CD8-positive, alpha-beta memory T cell (primary cell): ENCODE results near the gene PLEKHG2. TPM values are rescaled to one million over a fixed set of nuclear protein-coding genes. Genes with fewer than 3 reads are reported as not detected.

Experiments
- CTCF ChIA-PET: fragments of 350-600 bp; sonication (Branson Sonifier 250); formaldehyde crosslinking; loops from one replicate; lab custom pipeline; 2021; ENCODE audit warnings: antibody characterized with exemption; lab: Charles Lee
- POLR2A ChIA-PET: fragments of 350-600 bp; sonication (Branson Sonifier 250); formaldehyde crosslinking; loops from one replicate; lab custom pipeline; 2021; ENCODE audit warnings: antibody characterized with exemption; lab: Charles Lee
- DNase-seq, 5 donors: peaks; one replicate each; pipeline versions ENCODE4 v3.0.0 to v3.0.0-alpha.2; 2020 to 2022; ENCODE audit warnings: mixed read lengths in 1 of 5
- H3K27ac ChIP-seq: one replicate; pipeline ENCODE4 v1.7.0; 2013; ENCODE audit warnings: low read depth, mild to moderate bottlenecking, low read length, moderate library complexity
- H3K27me3 ChIP-seq: 2 replicates; pipeline ENCODE4 v1.7.0; 2013; ENCODE audit warnings: low read length, mild to moderate bottlenecking; ENCODE audit not compliant: insufficient read depth, poor library complexity, severe bottlenecking
- H3K36me3 ChIP-seq: 2 replicates; pipeline ENCODE4 v1.7.0; 2013; ENCODE audit warnings: mild to moderate bottlenecking, low read length, moderate library complexity; ENCODE audit not compliant: insufficient read depth
- H3K4me1 ChIP-seq: 2 replicates; pipeline ENCODE4 v1.7.0; 2013; ENCODE audit warnings: mild to moderate bottlenecking, low read length, moderate library complexity; ENCODE audit not compliant: insufficient read depth
- H3K4me3 ChIP-seq: 2 replicates; pipeline ENCODE4 v1.7.0; 2013; ENCODE audit warnings: mild to moderate bottlenecking, low read length
- H3K9me3 ChIP-seq: 2 replicates; pipeline ENCODE4 v1.7.0; 2013; ENCODE audit warnings: mild to moderate bottlenecking, low read length
- H3K27ac Mint-ChIP-seq, 8 donors: one replicate each; pipeline ENCODE4 v1.8.0; 2020 to 2021; ENCODE audit warnings: mixed read lengths in 8 of 8, mild to moderate bottlenecking in 6 of 8, inconsistent platforms in 3 of 8, moderate library complexity in 3 of 8
- H3K27me3 Mint-ChIP-seq, 2 donors: one replicate each; pipeline ENCODE4 v1.8.0; 2020 to 2021; ENCODE audit warnings: mixed read lengths in 2 of 2, mild to moderate bottlenecking in 1 of 2, moderate library complexity in 1 of 2
- H3K36me3 Mint-ChIP-seq, 3 donors: one replicate each; pipeline ENCODE4 v1.8.0; 2020 to 2021; ENCODE audit warnings: mixed read lengths in 3 of 3, inconsistent platforms in 1 of 3, mild to moderate bottlenecking in 1 of 3
- H3K4me1 Mint-ChIP-seq, 3 donors: one replicate each; pipeline ENCODE4 v1.8.0; 2020 to 2021; ENCODE audit warnings: mixed read lengths in 3 of 3, inconsistent platforms in 1 of 3, mild to moderate bottlenecking in 1 of 3
- H3K4me3 Mint-ChIP-seq, 7 donors: one replicate each; pipeline ENCODE4 v1.8.0; 2020 to 2021; ENCODE audit warnings: mixed read lengths in 7 of 7, mild to moderate bottlenecking in 6 of 7, moderate library complexity in 4 of 7, inconsistent platforms in 2 of 7
- H3K9me3 Mint-ChIP-seq, 5 donors: one replicate each; pipeline ENCODE4 v1.8.0; 2020 to 2022; ENCODE audit warnings: mixed read lengths in 5 of 5, mild to moderate bottlenecking in 3 of 5, moderate library complexity in 2 of 5, inconsistent platforms in 1 of 5
- polyA plus RNA-seq: library from polyadenylated mRNA; unstranded; fragments of 300-500 nt; fragmentation: Illumina TruSeq; gene quantifications from one replicate; pipeline ENCODE4 v1.2.3, GENCODE V29; 2021
- total RNA-seq, 2 experiments: library from RNA; stranded (reverse); gene quantifications; one replicate each; pipeline ENCODE4 v1.2.3, GENCODE V29; 2021

The PLEKHG2 gene
- total and polyA plus RNA-seq, 3 experiments from 2014 or later: 4.0 to 36.4 (median 35.2) TPM

DNA sequence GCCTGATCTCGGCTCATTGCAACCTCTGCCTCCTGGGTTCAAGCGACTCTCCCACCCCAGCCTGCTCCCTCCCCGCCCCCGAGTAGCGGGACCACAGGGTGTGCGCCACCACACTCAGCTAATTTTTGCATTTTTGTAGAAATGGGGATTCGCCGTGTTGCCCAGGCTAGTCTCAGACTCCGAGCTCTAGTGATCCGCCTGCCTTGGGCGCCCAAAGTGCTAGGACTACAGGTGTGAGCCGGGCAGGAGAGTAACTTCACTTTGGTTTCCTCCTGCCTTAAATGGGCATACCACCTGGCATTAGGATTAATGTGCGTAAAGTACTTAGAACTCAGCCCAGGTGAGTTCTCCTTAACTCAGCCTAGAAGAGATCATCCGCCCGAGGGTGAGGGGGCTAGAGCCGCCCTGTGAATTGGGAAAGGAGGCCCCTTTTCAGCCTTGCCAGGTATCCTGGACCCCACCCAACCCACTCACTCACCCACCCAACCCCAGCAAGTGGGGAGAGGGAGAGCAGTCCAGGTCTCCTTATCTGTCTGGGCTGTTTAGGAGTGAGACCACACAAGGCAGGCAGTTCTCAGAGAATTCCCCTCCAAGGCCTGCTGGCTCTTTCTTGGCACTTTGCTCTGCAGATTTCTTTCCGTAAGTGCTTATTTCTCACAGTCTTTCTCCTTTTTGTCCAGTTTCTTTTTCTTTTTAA lies 7.1 kb upstream of the PLEKHG2 start:
- H3K27ac Mint-ChIP-seq: peak overlapping the region; percentile 94 to 100 (median 99)
- no peaks in the 10 kb centered on the region for H3K27me3 ChIP-seq
- peaks cover 13 to 32% (median 13%) of the 10 kb centered on the region in 3 donors for H3K36me3 Mint-ChIP-seq
- ChIA-PET CTCF (interaction anchor here (4.2 kb wide), 1 partner anchor 8 kb away, joined by 70 read pairs; no protein-coding TSS in a partner anchor), POLR2A (interaction anchor here (0.6 to 4.3 kb wide), 3 partner anchors 8 to 118 kb away, joined by 3 to 96 read pairs (median 5); no protein-coding TSS in a partner anchor)
- H3K4me1 Mint-ChIP-seq: peaks cover 46 to 67% (median 57%) of the 10 kb centered on the region in 3 donors
- H3K4me1 ChIP-seq: peaks cover 60% of the 10 kb centered on the region
- peak overlapping the region; percentile 46 to 94 (median 92) for H3K4me3 Mint-ChIP-seq
- peak overlapping the region; percentile 85 for H3K27ac ChIP-seq
- DNase-seq: peak in 1 of 5 donors; percentile 53
- peaks cover 0 to 15% (median 6%) of the 10 kb centered on the region in 5 donors for H3K9me3 Mint-ChIP-seq
- H3K36me3 ChIP-seq: peaks cover 14% of the 10 kb centered on the region
- H3K4me3 ChIP-seq: peak overlapping the region; percentile 45
- H3K27me3 Mint-ChIP-seq: peaks cover 0 to 31% of the 10 kb centered on the region in 2 donors
- no peaks in the 10 kb centered on the region for H3K9me3 ChIP-seq

DNA sequence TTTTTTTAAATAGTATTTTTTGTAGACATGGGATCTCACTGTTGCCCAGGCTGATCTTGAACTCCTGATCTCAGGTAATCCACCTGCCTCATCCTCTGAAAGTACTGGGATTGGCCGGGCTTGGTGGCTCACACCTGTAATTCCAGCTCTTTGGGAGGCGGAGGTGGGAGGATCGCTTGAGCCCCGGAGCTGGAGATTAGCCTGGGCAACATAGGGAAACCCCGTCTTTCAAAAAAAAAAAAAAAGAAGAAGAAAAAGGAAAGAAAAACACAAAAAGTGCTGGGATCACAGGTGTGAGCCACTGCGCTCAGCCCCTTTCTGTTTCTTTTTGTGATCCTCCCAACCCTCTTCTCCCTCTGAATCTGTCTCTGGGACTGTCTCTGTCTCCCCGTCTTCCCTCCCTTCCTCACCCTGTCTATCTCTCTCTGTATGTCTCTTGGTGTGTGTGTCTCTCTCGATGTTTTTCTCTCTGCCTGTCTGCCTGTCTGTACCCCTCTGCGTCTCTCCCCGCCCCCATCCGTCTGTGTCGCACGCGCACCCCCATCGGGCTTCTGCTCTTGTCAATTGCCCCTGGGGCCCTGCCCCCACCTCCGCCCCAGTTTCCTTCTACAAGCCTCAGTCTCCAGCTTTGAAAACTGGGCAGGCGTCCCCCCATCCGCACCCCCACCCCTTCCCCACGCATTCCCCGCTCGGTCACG lies 6.4 kb upstream of the PLEKHG2 start:
- peak overlapping the region; percentile 89 to 96 (median 92) for H3K4me3 Mint-ChIP-seq
- no peaks in the 10 kb centered on the region for H3K27me3 ChIP-seq
- H3K9me3 Mint-ChIP-seq: peaks cover 0 to 19% (median 8%) of the 10 kb centered on the region in 5 donors
- peak; percentile 73 to 97 (median 87) for DNase-seq
- H3K9me3 ChIP-seq: no peaks in the 10 kb centered on the region
- H3K27ac ChIP-seq: peak overlapping the region; percentile 85
- peaks cover 0 to 31% of the 10 kb centered on the region in 2 donors for H3K27me3 Mint-ChIP-seq
- peaks cover 60% of the 10 kb centered on the region for H3K4me1 ChIP-seq
- H3K27ac Mint-ChIP-seq: peak overlapping the region; percentile 94 to 100 (median 99)
- peaks cover 13 to 35% (median 13%) of the 10 kb centered on the region in 3 donors for H3K36me3 Mint-ChIP-seq
- H3K4me1 Mint-ChIP-seq: peaks cover 50 to 67% (median 59%) of the 10 kb centered on the region in 3 donors
- ChIA-PET CTCF (interaction anchor here (4.2 kb wide), 1 partner anchor 9 kb away, joined by 70 read pairs; no protein-coding TSS in a partner anchor), POLR2A (interaction anchor here (0.7 to 4.3 kb wide), 5 partner anchors 8 to 536 kb away, joined by 3 to 96 read pairs (median 3); partner anchors contain the start of genes MED29, PAF1 and SAMD4B)
- H3K36me3 ChIP-seq: peaks cover 14% of the 10 kb centered on the region
- H3K4me3 ChIP-seq: peak overlapping the region; percentile 83

DNA sequence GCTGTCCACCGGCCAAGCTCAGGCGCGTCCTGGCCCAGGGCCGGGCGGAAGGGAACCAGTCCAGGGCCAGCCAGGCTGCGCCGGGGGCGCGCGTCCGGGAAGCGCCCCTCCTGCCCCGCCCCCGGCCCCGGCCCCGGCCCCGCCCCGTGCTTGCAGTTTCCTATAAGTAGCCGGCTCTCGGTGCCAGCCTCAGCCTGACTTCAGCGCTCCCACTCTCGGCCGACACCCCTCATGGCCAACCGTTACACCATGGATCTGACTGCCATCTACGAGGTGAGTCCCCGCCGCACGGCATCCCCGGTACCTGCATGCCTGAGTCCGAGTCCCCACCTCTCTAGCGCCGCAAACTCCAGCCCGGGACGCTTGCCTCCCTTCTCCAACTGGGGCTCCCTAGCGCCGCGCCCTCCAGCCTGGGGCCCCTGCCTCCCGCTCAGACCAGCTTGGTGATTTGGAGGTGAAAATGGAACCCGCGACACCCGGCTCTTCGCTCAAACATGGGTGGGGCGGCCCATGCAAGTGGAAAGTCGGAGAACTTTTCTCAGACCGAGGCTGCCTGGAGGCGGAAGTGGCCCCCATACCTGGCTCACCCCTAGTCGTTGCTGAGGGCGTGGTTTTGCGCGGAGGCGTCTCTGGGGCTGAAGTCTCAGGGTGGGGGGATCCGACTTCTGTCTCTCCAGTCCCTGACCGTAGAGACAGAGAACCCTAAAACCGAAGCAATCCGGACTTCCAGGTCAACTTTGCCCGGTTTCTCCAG lies 5.6 kb upstream of the PLEKHG2 start, which contains the start of gene ZFP36:
TSS of gene ZFP36 (plus strand) at position 192 of the 754 bp plus-strand sequence. CDS start at position 250, 58 bp downstream.
- peak; percentile 86 to 94 (median 87) for DNase-seq
- Mint-ChIP-seq H3K4me3 (peak within 1 kb of the TSS; percentile 89 to 96 (median 92)), H3K36me3 (peaks cover 13 to 41% (median 13%) of the 10 kb centered on the region in 3 donors), H3K27ac (peak within 1 kb of the TSS; percentile 96 to 100 (median 100)), H3K4me1 (peaks cover 50 to 67% (median 59%) of the 10 kb centered on the region in 3 donors), H3K9me3 (peaks cover 0 to 21% (median 8%) of the 10 kb centered on the region in 5 donors), H3K27me3 (peaks cover 0 to 36% of the 10 kb centered on the region in 2 donors)
- Histone ChIP-seq H3K27ac (peak within 1 kb of the TSS; percentile 97), H3K4me1 (peaks cover 60% of the 10 kb centered on the region), H3K36me3 (peaks cover 14% of the 10 kb centered on the region), H3K9me3 (no peaks in the 10 kb centered on the region), H3K4me3 (peak within 1 kb of the TSS; percentile 83), H3K27me3 (no peaks in the 10 kb centered on the region)
- ChIA-PET CTCF (interaction anchor here (1.3 to 4.2 kb wide), 3 partner anchors 10 to 284 kb away, joined by 4 to 70 read pairs (median 7); partner anchors contain the start of genes MED29 and PAF1), POLR2A (interaction anchor here (1.0 to 4.3 kb wide), 6 partner anchors 9 to 535 kb away, joined by 3 to 96 read pairs (median 12); partner anchors contain the start of genes MED29, PAF1, RPS16 and SAMD4B)

DNA sequence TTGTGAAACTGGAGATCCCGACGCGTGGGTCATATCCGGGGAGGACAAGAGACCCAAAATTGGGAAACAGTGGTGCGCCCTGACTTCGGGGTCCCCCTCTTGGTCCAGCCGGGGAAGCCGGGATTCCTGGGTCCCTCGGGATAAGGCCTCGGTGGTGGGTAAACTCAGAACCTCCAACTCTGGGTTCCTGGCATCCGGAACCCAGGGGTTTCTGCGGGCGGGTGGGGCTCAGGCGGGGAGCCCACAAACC lies 5.1 kb upstream of the PLEKHG2 start:
- peak overlapping the region; percentile 95 to 100 (median 99) for H3K27ac Mint-ChIP-seq
- peak overlapping the region; percentile 89 to 96 (median 92) for H3K4me3 Mint-ChIP-seq
- peaks cover 0 to 40% of the 10 kb centered on the region in 2 donors for H3K27me3 Mint-ChIP-seq
- H3K36me3 ChIP-seq: peaks cover 14% of the 10 kb centered on the region
- peak overlapping the region; percentile 97 for H3K27ac ChIP-seq
- peaks cover 0 to 21% (median 10%) of the 10 kb centered on the region in 5 donors for H3K9me3 Mint-ChIP-seq
- H3K4me1 ChIP-seq: peaks cover 55% of the 10 kb centered on the region
- no peak for DNase-seq
- H3K36me3 Mint-ChIP-seq: peaks cover 13 to 44% (median 13%) of the 10 kb centered on the region in 3 donors
- peaks cover 48 to 67% (median 59%) of the 10 kb centered on the region in 3 donors for H3K4me1 Mint-ChIP-seq
- no peaks in the 10 kb centered on the region for H3K27me3 ChIP-seq
- H3K9me3 ChIP-seq: no peaks in the 10 kb centered on the region
- peak overlapping the region; percentile 83 for H3K4me3 ChIP-seq
- ChIA-PET CTCF (interaction anchor here (0.6 to 4.2 kb wide), 5 partner anchors 10 to 285 kb away, joined by 3 to 70 read pairs (median 4); partner anchors contain the start of genes MED29 and PAF1), POLR2A (interaction anchor here (0.5 to 4.3 kb wide), 5 partner anchors 10 to 65 kb away, joined by 3 to 96 read pairs (median 19); partner anchors contain the start of genes MED29, PAF1, RPS16 and SAMD4B)

DNA sequence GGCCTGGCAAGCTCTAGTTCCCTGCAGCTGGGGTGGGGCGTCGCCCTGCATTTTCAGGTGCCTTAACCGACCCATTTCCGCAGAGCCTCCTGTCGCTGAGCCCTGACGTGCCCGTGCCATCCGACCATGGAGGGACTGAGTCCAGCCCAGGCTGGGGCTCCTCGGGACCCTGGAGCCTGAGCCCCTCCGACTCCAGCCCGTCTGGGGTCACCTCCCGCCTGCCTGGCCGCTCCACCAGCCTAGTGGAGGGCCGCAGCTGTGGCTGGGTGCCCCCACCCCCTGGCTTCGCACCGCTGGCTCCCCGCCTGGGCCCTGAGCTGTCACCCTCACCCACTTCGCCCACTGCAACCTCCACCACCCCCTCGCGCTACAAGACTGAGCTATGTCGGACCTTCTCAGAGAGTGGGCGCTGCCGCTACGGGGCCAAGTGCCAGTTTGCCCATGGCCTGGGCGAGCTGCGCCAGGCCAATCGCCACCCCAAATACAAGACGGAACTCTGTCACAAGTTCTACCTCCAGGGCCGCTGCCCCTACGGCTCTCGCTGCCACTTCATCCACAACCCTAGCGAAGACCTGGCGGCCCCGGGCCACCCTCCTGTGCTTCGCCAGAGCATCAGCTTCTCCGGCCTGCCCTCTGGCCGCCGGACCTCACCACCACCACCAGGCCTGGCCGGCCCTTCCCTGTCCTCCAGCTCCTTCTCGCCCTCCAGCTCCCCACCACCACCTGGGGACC lies 4.6 kb upstream of the PLEKHG2 start:
- Mint-ChIP-seq H3K27ac (peak overlapping the region; percentile 95 to 100 (median 99)), H3K36me3 (peaks cover 13 to 47% (median 13%) of the 10 kb centered on the region in 3 donors), H3K9me3 (peaks cover 0 to 21% (median 10%) of the 10 kb centered on the region in 5 donors), H3K4me3 (peak overlapping the region; percentile 89 to 96 (median 92)), H3K4me1 (peaks cover 45 to 62% (median 54%) of the 10 kb centered on the region in 3 donors), H3K27me3 (peaks cover 0 to 40% of the 10 kb centered on the region in 2 donors)
- H3K4me1 ChIP-seq: peaks cover 50% of the 10 kb centered on the region
- peak overlapping the region; percentile 83 for H3K4me3 ChIP-seq
- H3K36me3 ChIP-seq: peaks cover 14% of the 10 kb centered on the region
- DNase-seq: peak; percentile 55 to 91 (median 79)
- ChIA-PET CTCF (interaction anchor here (0.6 to 4.2 kb wide), 5 partner anchors 11 to 285 kb away, joined by 3 to 70 read pairs (median 4); partner anchors contain the start of genes MED29 and PAF1), POLR2A (interaction anchor here (0.5 to 4.3 kb wide), 8 partner anchors 7 to 66 kb away, joined by 3 to 96 read pairs (median 11); partner anchors contain the start of genes MED29, PAF1, RPS16 and SAMD4B)
- H3K9me3 ChIP-seq: no peaks in the 10 kb centered on the region
- no peaks in the 10 kb centered on the region for H3K27me3 ChIP-seq
- H3K27ac ChIP-seq: peak overlapping the region; percentile 97

DNA sequence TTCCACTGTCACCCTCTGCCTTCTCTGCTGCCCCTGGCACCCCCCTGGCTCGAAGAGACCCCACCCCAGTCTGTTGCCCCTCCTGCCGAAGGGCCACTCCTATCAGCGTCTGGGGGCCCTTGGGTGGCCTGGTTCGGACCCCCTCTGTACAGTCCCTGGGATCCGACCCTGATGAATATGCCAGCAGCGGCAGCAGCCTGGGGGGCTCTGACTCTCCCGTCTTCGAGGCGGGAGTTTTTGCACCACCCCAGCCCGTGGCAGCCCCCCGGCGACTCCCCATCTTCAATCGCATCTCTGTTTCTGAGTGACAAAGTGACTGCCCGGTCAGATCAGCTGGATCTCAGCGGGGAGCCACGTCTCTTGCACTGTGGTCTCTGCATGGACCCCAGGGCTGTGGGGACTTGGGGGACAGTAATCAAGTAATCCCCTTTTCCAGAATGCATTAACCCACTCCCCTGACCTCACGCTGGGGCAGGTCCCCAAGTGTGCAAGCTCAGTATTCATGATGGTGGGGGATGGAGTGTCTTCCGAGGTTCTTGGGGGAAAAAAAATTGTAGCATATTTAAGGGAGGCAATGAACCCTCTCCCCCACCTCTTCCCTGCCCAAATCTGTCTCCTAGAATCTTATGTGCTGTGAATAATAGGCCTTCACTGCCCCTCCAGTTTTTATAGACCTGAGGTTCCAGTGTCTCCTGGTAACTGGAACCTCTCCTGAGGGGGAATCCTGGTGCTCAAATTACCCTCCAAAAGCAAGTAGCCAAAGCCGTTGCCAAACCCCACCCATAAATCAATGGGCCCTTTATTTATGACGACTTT lies 3.9 kb upstream of the PLEKHG2 start:
- H3K4me3 Mint-ChIP-seq: peak overlapping the region; percentile 89 to 96 (median 92)

More for the DNA sequence above, 3.9 kb upstream of the PLEKHG2 start:
- ChIA-PET CTCF (interaction anchor here (1.3 to 4.2 kb wide), 4 partner anchors 11 to 286 kb away, joined by 4 to 70 read pairs (median 6); partner anchors contain the start of genes MED29 and PAF1), POLR2A (interaction anchor here (0.7 to 4.3 kb wide), 7 partner anchors 8 to 66 kb away, joined by 3 to 96 read pairs (median 17); partner anchors contain the start of genes MED29, PAF1, RPS16 and SAMD4B)
- Histone ChIP-seq H3K36me3 (peaks cover 14% of the 10 kb centered on the region), H3K4me1 (peaks cover 42% of the 10 kb centered on the region), H3K27ac (peak overlapping the region; percentile 97), H3K27me3 (no peaks in the 10 kb centered on the region), H3K9me3 (no peaks in the 10 kb centered on the region), H3K4me3 (peak overlapping the region; percentile 83)
- peak in 4 of 5 donors; percentile 47 to 59 (median 54) for DNase-seq
- Mint-ChIP-seq H3K27ac (peak overlapping the region; percentile 95 to 100 (median 99)), H3K9me3 (peaks cover 0 to 21% (median 10%) of the 10 kb centered on the region in 5 donors), H3K36me3 (peaks cover 13 to 47% (median 13%) of the 10 kb centered on the region in 3 donors), H3K27me3 (peaks cover 0 to 40% of the 10 kb centered on the region in 2 donors), H3K4me1 (peaks cover 44 to 57% (median 54%) of the 10 kb centered on the region in 3 donors)
